ENCODE results near the gene ERGIC3. TPM values are rescaled to one million over a fixed set of nuclear protein-coding genes. Genes with fewer than 3 reads are reported as not detected.

Gene ERGIC3
- polyA plus RNA-seq, 1 experiment, result 484 TPM

DNA sequence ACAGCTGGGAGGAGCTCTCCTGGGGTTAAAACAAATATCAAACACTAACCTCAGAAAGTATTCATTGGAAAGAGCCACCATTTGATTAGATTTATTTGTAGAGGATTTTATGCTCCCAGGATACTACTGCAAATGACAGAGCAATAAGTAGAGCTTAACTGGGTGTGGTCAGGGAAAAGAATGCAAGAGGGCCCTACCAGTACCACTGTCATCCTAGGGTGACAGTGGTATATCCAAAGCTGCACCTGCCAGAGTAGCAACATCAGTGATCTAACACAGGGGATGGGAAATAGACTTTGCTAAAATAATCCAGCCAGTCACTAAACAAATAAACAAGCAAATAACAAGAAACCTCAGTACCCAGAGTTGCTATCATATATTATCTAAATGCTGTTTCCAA, 29.7 kb downstream of the ERGIC3 start:
- ChIA-PET POLR2A (no interaction called here), CTCF (no interaction called here)
- Histone ChIP-seq H3K27me3 (ENCODE audit: control insufficient read depth, insufficient read depth, low read length) (peaks cover 3% of the 10 kb centered on the region), H3K27ac (ENCODE audit: low read depth, low read length) (no peak overlapping the region), H3K9me3 (ENCODE audit: control insufficient read depth, insufficient read depth, low read length) (peaks cover 9% of the 10 kb centered on the region), H3K4me3 (ENCODE audit: low read depth, low read length) (no peak overlapping the region)
- DNase-seq (ENCODE audit: low read depth, low spot score), result no peak
- TF ChIP-seq, protein P1, sequence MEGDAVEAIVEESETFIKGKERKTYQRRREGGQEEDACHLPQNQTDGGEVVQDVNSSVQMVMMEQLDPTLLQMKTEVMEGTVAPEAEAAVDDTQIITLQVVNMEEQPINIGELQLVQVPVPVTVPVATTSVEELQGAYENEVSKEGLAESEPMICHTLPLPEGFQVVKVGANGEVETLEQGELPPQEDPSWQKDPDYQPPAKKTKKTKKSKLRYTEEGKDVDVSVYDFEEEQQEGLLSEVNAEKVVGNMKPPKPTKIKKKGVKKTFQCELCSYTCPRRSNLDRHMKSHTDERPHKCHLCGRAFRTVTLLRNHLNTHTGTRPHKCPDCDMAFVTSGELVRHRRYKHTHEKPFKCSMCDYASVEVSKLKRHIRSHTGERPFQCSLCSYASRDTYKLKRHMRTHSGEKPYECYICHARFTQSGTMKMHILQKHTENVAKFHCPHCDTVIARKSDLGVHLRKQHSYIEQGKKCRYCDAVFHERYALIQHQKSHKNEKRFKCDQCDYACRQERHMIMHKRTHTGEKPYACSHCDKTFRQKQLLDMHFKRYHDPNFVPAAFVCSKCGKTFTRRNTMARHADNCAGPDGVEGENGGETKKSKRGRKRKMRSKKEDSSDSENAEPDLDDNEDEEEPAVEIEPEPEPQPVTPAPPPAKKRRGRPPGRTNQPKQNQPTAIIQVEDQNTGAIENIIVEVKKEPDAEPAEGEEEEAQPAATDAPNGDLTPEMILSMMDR (IDR thresholded peaks at IDR 0.05; ENCODE audit: low read depth, low read length), result no peak

DNA sequence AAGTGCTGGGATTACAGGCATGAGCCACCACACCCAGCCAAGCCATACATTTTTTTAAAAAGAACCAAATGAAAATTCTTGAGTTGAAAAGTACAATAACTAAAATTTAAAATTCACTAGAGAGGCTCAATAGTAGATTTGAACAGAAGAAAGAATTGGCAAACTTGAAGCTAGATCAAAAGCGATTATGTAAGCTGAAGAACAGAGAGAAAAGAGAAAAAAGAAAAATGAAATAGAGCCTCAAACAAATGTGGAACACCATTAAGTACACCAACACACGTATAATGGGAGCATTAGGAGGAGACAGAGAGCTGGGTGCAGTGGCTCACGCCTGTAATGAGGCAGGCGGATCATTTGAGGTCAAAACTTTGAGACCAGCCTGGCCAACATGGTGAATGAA, 31.0 kb downstream of the ERGIC3 start:
- H3K27me3 ChIP-seq (ENCODE audit: control insufficient read depth, insufficient read depth, low read length), result peaks cover 6% of the 10 kb centered on the region
- no peak overlapping the region for H3K27ac ChIP-seq (ENCODE audit: low read depth, low read length)
- POLR2A ChIA-PET, result interaction anchor here (0.6 kb wide), 1 partner anchor 43 kb away, joined by 3 read pairs; no protein-coding TSS in a partner anchor
- no peak for DNase-seq (ENCODE audit: low read depth, low spot score)
- CTCF ChIA-PET, result no interaction called here
- peaks cover 9% of the 10 kb centered on the region for H3K9me3 ChIP-seq (ENCODE audit: control insufficient read depth, insufficient read depth, low read length)
- TF ChIP-seq, protein P1 (IDR thresholded peaks at IDR 0.05; ENCODE audit: low read depth, low read length), result no peak
- no peak overlapping the region for H3K4me3 ChIP-seq (ENCODE audit: low read depth, low read length)

DNA sequence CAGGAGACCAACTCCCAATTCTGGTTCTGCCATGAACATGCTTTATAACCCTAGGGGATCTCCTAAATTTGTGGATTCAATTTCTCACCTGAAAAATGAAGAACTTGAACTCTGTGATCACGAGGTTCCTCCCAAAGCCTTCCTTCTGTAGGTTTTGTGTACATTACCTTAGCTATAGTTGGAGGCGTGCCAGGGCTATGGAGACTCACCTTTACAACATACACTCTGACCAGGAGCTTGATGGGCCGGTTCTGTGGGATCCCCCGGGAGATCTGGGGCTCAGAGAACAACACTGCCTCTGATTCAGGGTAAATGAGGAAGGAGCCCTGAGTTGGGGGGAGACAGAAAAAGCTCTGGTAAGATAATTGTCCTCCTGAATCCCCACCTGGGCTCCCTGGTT, 34.1 kb downstream of the ERGIC3 start:
- ChIA-PET CTCF (no interaction called here), POLR2A (no interaction called here)
- H3K27ac ChIP-seq (ENCODE audit: low read depth, low read length), result no peak overlapping the region
- TF ChIP-seq, protein P1 (IDR thresholded peaks at IDR 0.05; ENCODE audit: low read depth, low read length), result no peak
- DNase-seq (ENCODE audit: low read depth, low spot score), result no peak
- H3K27me3 ChIP-seq (ENCODE audit: control insufficient read depth, insufficient read depth, low read length), result peaks cover 6% of the 10 kb centered on the region
- peaks cover 9% of the 10 kb centered on the region for H3K9me3 ChIP-seq (ENCODE audit: control insufficient read depth, insufficient read depth, low read length)
- H3K4me3 ChIP-seq (ENCODE audit: low read depth, low read length), result no peak overlapping the region

DNA sequence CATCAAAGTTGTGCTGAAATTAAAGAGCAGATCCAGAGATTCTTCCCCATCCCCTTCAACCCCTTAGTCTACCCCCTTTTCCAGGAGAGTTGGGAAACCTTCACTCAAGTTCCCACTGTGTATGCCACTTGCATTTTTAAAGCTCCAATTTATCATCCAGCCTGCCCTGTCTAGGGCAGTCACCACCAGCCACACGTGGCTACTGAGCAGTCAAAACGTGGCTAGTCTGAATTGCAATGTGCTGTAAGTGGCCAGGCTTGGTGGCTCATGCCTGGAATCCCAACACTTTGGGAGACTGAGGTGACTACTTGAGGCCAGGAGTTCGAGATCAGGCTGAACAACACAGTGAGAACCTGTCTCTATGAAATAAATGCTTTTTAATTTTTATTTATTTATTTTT, 34.9 kb downstream of the ERGIC3 start:
- H3K4me3 ChIP-seq (ENCODE audit: low read depth, low read length), result no peak overlapping the region
- H3K27ac ChIP-seq (ENCODE audit: low read depth, low read length), result no peak overlapping the region

DNA sequence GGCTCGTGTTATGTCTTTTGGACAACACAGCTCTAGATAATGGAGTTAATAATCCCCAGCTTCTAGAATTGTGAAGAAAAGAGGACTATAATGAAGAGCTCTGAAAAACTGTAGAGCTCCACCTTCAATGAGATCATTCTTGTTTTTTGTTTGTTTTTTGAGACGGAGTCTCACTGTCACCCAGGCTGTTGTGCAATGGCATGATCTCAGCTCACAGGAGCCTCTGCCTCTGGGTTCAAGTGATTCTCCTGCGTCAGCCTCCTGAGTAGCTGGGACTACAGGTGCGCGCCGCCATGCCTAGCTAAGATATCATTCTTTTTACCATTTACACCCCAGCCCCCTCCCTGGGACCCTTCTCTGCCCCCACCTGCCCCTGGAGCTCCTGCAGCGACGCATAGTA, 36.6 kb downstream of the ERGIC3 start:
- Histone ChIP-seq H3K9me3 (ENCODE audit: control insufficient read depth, insufficient read depth, low read length) (peaks cover 6% of the 10 kb centered on the region; the same call in 1 of the 2 replicates), H3K27me3 (ENCODE audit: control insufficient read depth, insufficient read depth, low read length) (peaks cover 11% of the 10 kb centered on the region), H3K27ac (ENCODE audit: low read depth, low read length) (no peak overlapping the region), H3K4me3 (ENCODE audit: low read depth, low read length) (no peak overlapping the region)
- no peak for DNase-seq (ENCODE audit: low read depth, low spot score)
- ChIA-PET CTCF (interaction anchor here (0.6 kb wide), 1 partner anchor 10 kb away, joined by 3 read pairs; no protein-coding TSS in a partner anchor), POLR2A (no interaction called here)
- TF ChIP-seq, protein P1 (IDR thresholded peaks at IDR 0.05; ENCODE audit: low read depth, low read length), result no peak

More for the DNA sequence above, 34.9 kb downstream of the ERGIC3 start:
- CTCF ChIA-PET, result no interaction called here
- H3K9me3 ChIP-seq (ENCODE audit: control insufficient read depth, insufficient read depth, low read length), result peaks cover 10% of the 10 kb centered on the region
- peaks cover 7% of the 10 kb centered on the region for H3K27me3 ChIP-seq (ENCODE audit: control insufficient read depth, insufficient read depth, low read length)
- no peak for DNase-seq (ENCODE audit: low read depth, low spot score)
- TF ChIP-seq, protein P1 (IDR thresholded peaks at IDR 0.05; ENCODE audit: low read depth, low read length), result no peak
- POLR2A ChIA-PET, result interaction anchor here (0.6 to 1.2 kb wide), 2 partner anchors 18 to 432 kb away, joined by 3 to 6 read pairs; no protein-coding TSS in a partner anchor

Measured in AG04450 (cell line).